Choroid plexus epithelial cell (primary cell): Measurements from ENCODE around the gene ZNF420.
"Not testable (repeated sequence)": the region's sequence is repeated elsewhere in the genome, so short reads cannot be mapped to it uniquely, and the experiment has no call there.

Experiments used
- DNase-seq: peaks from one replicate; pipeline ENCODE4 v3.0.0-alpha.2; 2010; ENCODE audit warnings: low read depth
- H3K4me3 ChIP-seq: 2 replicates; pipeline ENCODE4 v1.5.1; 2011; ENCODE audit warnings: low read depth, mild to moderate bottlenecking, control low read depth, low read length, moderate library complexity
- CTCF ChIP-seq: conservative IDR thresholded peaks from 2 replicates; pipeline ENCODE4 v1.5.1; 2011; ENCODE audit warnings: low read depth, mild to moderate bottlenecking, control low read depth, inconsistent platforms, low read length, moderate library complexity

Gene ZNF420

DNA sequence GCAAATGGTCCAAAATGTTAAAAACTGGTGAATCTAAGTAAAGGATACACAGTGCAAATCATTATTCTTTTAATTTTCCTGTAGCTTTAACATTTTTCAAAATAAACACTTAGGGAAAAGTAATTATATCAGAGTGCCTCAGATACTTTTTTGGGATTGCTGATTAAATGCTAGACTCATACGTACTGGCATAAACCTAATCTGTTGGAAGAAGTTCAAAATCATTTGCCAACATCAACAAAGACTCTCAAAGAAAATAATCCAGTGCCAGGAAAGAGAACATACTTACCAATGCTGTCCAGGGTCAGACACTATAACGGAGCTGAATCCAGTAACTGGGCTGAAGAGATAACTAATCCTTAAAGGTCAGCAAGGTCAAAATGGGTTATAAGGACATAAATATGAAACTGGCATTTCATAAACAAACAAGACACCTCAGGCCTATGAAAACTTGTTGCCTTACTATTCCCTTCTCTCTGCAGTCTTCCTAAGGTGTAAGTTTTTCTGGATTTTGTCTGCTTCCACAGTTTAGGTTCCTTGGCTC lies 3.3 kb upstream of the ZNF420 start:
- H3K4me3 ChIP-seq, result no peak overlapping the region
- DNase-seq, result no peak
- no peak for TF ChIP-seq CTCF

- H3K4me3 ChIP-seq, DNase-seq: not testable (repeated sequence)
Measured at GRCh38 chr19:37076524-37076923, 1.7 kb upstream of the ZNF420 start.

GRCh38 chr19:37077501-37077933 lies 716 bp upstream of the ZNF420 start:
- DNase-seq, result no peak
- TF ChIP-seq CTCF, result no peak
- peak overlapping the region; percentile 97 for H3K4me3 ChIP-seq

GRCh38 chr19:37078717-37079032 lies 442 bp downstream of the ZNF420 start:
- no peak for TF ChIP-seq CTCF
- H3K4me3 ChIP-seq, result peak overlapping the region; percentile 97
- DNase-seq, result no peak

GRCh38 chr19:37079238-37079637 lies 1.0 kb downstream of the ZNF420 start:
- H3K4me3 ChIP-seq, result peak overlapping the region; percentile 97
- TF ChIP-seq CTCF, result no peak
- DNase-seq, result no peak

GRCh38 chr19:37082307-37082706 lies 4.1 kb downstream of the ZNF420 start:
- no peak for TF ChIP-seq CTCF
- H3K4me3 ChIP-seq, result no peak overlapping the region
- no peak for DNase-seq

DNA sequence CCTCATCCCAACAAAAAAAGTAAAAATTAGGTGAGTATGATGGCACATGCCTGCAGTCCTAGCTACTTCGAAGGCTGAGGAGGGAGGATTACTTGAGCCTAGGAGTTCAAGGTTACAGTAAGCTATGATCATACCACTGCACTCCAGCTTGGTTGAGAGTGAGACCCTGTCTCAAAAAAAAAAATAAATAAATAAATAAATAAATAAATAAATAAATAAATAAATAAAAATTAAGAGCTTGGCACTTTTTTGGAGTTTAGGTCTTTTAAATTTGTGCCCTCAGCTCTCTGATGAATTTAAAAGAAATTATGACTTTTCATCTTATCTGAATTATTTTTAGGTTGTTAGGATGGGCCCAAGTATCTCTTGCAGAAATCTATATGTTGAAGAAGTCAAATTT lies 8.9 kb downstream of the ZNF420 start:
- no peak for TF ChIP-seq CTCF
- no peak overlapping the region for H3K4me3 ChIP-seq
- no peak for DNase-seq

DNA sequence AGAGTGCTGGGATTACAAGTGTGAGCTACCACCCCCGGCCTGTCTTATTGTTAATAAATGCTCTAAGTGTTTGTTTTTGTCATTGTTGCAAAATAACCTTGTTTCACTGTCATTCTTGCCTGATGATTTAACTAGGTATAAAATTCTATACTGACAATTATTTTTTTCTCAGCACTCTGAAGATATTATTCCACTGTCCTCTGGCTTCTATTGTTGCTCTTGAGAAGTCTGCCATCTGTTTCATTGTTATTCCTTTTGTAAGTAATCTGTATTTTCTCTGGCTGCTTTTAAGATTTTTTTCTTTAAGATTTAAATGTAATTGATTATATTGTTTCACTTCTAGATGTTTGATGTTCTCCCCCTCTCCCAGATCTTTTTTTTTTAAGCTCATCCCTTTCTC lies 17.6 kb downstream of the ZNF420 start:
- no peak overlapping the region for H3K4me3 ChIP-seq
- peak; percentile 12 for DNase-seq
- TF ChIP-seq CTCF, result no peak
